Nephron progenitor cell (in vitro differentiated cells): Measurements from ENCODE around the gene GRIA1.

ENCODE experiments used
- DNase-seq: peaks from one replicate; pipeline ENCODE4 v3.0.0; 2021
- H3K27ac Mint-ChIP-seq: 2 replicates; pipeline ENCODE4 v1.8.0; 2021; ENCODE audit warnings: mild to moderate bottlenecking, moderate library complexity, mixed read lengths
- H3K27me3 Mint-ChIP-seq: 2 replicates; pipeline ENCODE4 v1.8.0; 2021; ENCODE audit warnings: mild to moderate bottlenecking, low read depth, mixed read lengths; ENCODE audit not compliant: poor library complexity
- H3K36me3 Mint-ChIP-seq: 2 replicates; pipeline ENCODE4 v1.8.0; 2021; ENCODE audit warnings: low read depth, mixed read lengths
- H3K4me1 Mint-ChIP-seq: 2 replicates; pipeline ENCODE4 v1.8.0; 2021; ENCODE audit warnings: mixed read lengths
- H3K4me3 Mint-ChIP-seq: 2 replicates; pipeline ENCODE4 v1.8.0; 2021; ENCODE audit warnings: mild to moderate bottlenecking, moderate library complexity, mixed read lengths
- H3K9me3 Mint-ChIP-seq: 2 replicates; pipeline ENCODE4 v1.8.0; 2021; ENCODE audit warnings: mild to moderate bottlenecking, moderate library complexity, mixed read lengths
- TF ChIP-seq, protein P1 (sequence below): fragments of 200-600 bp; sonication (generic); IDR thresholded peaks from 2 replicates; pipeline ENCODE4 v1.5.0; 2021; ENCODE audit warnings: antibody characterized with exemption

GRIA1 gene

DNA sequence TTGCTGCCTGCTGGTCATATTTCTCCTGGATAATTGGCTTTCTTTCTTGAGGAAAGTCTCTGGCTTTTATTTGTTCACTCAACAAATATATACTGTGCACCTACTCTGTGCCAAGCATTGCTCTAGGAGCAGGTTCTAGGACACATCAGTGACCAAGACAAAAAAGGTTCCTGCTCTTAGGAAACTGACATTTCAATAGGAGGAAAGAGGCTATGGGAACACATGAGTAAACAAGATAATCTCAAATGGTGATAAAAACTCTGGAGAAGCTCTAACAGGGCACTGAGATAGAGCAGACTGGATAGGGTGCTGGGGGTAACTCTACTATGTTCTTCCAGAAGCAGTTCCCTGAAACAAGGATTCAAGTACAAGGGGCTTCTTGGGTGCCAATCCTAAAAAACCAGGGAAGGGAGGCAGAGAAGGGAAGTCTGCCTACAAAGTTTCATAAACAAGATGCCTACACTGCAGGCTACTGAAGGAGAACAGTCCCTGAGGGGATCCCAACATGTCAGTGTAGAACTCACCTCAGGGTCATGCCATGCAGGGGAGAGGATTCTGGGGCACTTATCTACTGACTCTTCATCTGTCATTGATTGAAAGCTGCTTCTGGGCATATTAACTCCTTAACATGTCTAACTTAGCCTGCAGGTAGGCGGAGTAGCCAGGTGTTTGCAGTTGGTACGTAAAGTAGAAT lies 181.3 kb downstream of the GRIA1 start:
- TF ChIP-seq, protein P1, sequence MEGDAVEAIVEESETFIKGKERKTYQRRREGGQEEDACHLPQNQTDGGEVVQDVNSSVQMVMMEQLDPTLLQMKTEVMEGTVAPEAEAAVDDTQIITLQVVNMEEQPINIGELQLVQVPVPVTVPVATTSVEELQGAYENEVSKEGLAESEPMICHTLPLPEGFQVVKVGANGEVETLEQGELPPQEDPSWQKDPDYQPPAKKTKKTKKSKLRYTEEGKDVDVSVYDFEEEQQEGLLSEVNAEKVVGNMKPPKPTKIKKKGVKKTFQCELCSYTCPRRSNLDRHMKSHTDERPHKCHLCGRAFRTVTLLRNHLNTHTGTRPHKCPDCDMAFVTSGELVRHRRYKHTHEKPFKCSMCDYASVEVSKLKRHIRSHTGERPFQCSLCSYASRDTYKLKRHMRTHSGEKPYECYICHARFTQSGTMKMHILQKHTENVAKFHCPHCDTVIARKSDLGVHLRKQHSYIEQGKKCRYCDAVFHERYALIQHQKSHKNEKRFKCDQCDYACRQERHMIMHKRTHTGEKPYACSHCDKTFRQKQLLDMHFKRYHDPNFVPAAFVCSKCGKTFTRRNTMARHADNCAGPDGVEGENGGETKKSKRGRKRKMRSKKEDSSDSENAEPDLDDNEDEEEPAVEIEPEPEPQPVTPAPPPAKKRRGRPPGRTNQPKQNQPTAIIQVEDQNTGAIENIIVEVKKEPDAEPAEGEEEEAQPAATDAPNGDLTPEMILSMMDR, result no peak
- no peak for DNase-seq
- H3K27ac Mint-ChIP-seq, result peak overlapping the region; percentile 36
- H3K4me1 Mint-ChIP-seq, result no peaks in the 10 kb centered on the region
- peaks cover 14% of the 10 kb centered on the region for H3K36me3 Mint-ChIP-seq
- H3K4me3 Mint-ChIP-seq, result no peak overlapping the region
- H3K27me3 Mint-ChIP-seq, result no peaks in the 10 kb centered on the region
- H3K9me3 Mint-ChIP-seq, result no peaks in the 10 kb centered on the region

DNA sequence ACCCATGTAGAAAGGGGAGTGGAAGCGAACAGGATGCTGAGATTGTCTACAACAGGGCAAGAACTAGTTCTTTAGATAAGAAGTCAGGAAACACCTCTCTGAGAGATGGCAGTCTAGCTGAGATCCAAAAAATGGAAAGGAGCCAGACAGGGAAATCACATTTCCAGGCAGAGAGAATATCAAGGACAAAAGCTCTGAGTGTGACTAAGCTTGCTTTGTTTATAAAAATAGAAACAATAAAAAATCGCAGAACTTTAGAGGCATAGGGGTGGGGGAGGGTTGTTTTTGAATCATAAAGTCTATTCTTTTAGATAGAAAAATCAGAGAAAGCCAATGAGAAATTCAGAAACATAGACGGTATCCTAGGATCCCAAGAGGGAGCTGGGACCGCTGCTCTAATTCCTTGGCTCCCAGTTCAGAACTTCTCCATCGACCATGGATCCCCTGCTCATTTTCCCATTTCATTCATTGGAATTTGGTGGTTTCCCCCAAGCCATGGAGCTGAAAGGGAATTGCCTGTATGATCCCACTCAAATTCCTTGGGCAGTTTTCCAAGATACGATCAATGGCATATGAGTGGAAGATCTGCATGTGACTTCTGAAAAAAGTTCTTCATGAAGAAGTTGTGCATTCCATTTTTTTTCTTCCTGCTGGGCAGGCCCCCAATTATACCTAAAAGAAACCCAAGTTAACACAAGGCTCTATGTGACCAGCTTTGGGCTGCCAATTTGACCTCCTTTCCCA lies 182.0 kb downstream of the GRIA1 start:
- Mint-ChIP-seq H3K36me3 (peaks cover 14% of the 10 kb centered on the region), H3K4me1 (no peaks in the 10 kb centered on the region), H3K4me3 (no peak overlapping the region), H3K9me3 (no peaks in the 10 kb centered on the region), H3K27me3 (no peaks in the 10 kb centered on the region), H3K27ac (no peak overlapping the region)
- TF ChIP-seq, protein P1, result no peak
- DNase-seq, result no peak

DNA sequence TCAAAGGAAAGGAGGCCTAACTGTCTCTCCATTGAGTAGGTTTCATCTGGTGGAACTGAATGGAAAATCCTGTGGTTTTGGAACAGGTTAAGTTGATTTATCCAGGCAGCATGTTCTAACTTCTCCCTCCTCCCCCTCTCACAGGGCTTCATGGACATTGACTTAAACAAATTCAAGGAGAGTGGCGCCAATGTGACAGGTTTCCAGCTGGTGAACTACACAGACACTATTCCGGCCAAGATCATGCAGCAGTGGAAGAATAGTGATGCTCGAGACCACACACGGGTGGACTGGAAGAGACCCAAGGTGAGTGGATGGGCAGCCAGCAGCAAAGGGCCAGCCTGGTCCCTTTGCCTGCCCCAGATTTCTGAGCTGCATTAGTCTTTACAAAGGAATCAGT lies 183.9 kb downstream of the GRIA1 start:
- H3K4me1 Mint-ChIP-seq, result no peaks in the 10 kb centered on the region
- no peak for DNase-seq
- H3K36me3 Mint-ChIP-seq, result peaks cover 14% of the 10 kb centered on the region
- no peaks in the 10 kb centered on the region for H3K9me3 Mint-ChIP-seq
- no peak overlapping the region for H3K27ac Mint-ChIP-seq
- no peaks in the 10 kb centered on the region for H3K27me3 Mint-ChIP-seq
- TF ChIP-seq, protein P1, result no peak
- no peak overlapping the region for H3K4me3 Mint-ChIP-seq

DNA sequence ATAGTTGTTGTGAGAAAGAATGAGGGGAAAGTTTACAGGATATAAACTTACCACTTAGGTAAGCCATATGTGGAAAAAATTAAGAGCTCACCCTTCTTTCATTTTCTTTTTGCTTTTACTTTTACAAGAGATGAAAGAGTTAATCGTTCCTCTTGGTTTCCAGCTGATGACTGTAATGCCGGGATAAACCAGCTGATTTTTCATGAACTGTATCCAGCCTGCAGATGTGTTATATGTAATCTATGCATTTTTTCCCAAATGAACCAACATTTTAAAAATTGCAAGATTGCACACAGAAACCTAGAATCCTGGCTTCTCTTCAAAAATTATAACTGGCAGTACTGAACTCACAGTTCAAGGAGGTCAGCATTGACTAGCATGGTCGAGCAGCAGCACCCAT lies 185.9 kb downstream of the GRIA1 start:
- TF ChIP-seq, protein P1, result no peak
- Mint-ChIP-seq H3K27me3 (no peaks in the 10 kb centered on the region), H3K4me3 (no peak overlapping the region), H3K36me3 (peaks cover 19% of the 10 kb centered on the region), H3K27ac (no peak overlapping the region), H3K9me3 (no peaks in the 10 kb centered on the region), H3K4me1 (no peaks in the 10 kb centered on the region)
- no peak for DNase-seq

DNA sequence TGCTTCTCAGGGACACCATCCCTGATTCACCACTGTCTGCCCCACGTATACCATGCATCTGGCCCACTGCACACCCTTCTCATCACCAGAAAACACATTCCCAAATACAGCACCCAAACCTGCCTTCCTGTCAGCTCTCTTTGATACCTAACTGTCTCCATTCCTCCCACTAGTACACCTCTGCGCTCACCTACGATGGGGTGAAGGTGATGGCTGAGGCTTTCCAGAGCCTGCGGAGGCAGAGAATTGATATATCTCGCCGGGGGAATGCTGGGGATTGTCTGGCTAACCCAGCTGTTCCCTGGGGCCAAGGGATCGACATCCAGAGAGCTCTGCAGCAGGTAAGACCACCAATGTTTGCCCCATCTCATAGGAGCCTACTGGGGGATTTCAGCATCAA lies 186.4 kb downstream of the GRIA1 start:
- Mint-ChIP-seq H3K4me3 (no peak overlapping the region), H3K4me1 (no peaks in the 10 kb centered on the region), H3K9me3 (no peaks in the 10 kb centered on the region), H3K27me3 (no peaks in the 10 kb centered on the region), H3K36me3 (peaks cover 19% of the 10 kb centered on the region), H3K27ac (no peak overlapping the region)
- no peak for DNase-seq
- TF ChIP-seq, protein P1, result no peak
